Naive thymus-derived CD4-positive, alpha-beta T cell (primary cell): ENCODE results near the gene ZBTB17. TPM values are rescaled to one million over a fixed set of nuclear protein-coding genes. Genes with fewer than 3 reads are reported as not detected.

ENCODE experiments used
- ATAC-seq: fragments of 150-1000 bp; cut with Tn5 transposase; 2 replicates; pipeline ENCODE4 v1.10.0; 2021; ENCODE audit warnings: mild to moderate bottlenecking, moderate library complexity
- CTCF ChIA-PET: fragments of 350-600 bp; sonication (Branson Sonifier 250); formaldehyde crosslinking; loops from one replicate; lab custom pipeline; 2021; ENCODE audit warnings: antibody characterized with exemption; lab: Charles Lee
- POLR2A ChIA-PET: fragments of 350-600 bp; sonication (Branson Sonifier 250); formaldehyde crosslinking; loops from one replicate; lab custom pipeline; 2021; ENCODE audit warnings: antibody characterized with exemption, inconsistent platforms; lab: Charles Lee
- DNase-seq, 9 donors: peaks; one replicate each; pipeline versions ENCODE4 v3.0.0 to v3.0.0-alpha.2; 2020 to 2022; ENCODE audit warnings: mixed read lengths in 1 of 9
- H3K27ac ChIP-seq: one replicate; pipeline ENCODE4 v1.7.0; 2013; ENCODE audit warnings: mild to moderate bottlenecking, low read depth, low read length, moderate library complexity
- H3K27me3 ChIP-seq, 2 donors: one replicate each; pipeline ENCODE4 v1.7.0; 2013; ENCODE audit warnings: low read length in 2 of 2, mild to moderate bottlenecking in 2 of 2, moderate library complexity in 2 of 2; ENCODE audit not compliant: control insufficient read depth in 2 of 2, insufficient read depth in 2 of 2
- H3K36me3 ChIP-seq, 3 experiments: 1 replicate in 2 of 3; 2 replicates in 1 of 3; pipeline ENCODE4 v1.7.0; 2013; ENCODE audit warnings: low read length in 3 of 3, mild to moderate bottlenecking in 3 of 3, moderate library complexity in 1 of 3; ENCODE audit not compliant: insufficient read depth in 3 of 3, control insufficient read depth in 2 of 3
- H3K4me1 ChIP-seq, 2 donors: one replicate each; pipeline ENCODE4 v1.7.0; 2013; ENCODE audit warnings: low read length in 2 of 2, mild to moderate bottlenecking in 2 of 2, moderate library complexity in 1 of 2; ENCODE audit not compliant: control insufficient read depth in 2 of 2, insufficient read depth in 2 of 2
- H3K4me3 ChIP-seq: 2 replicates; pipeline ENCODE4 v1.7.0; 2013; ENCODE audit warnings: mild to moderate bottlenecking, low read length
- H3K9me3 ChIP-seq, 3 experiments: 1 replicate in 2 of 3; 2 replicates in 1 of 3; pipeline ENCODE4 v1.7.0; 2013; ENCODE audit warnings: low read length in 3 of 3; ENCODE audit not compliant: control insufficient read depth in 2 of 3
- H3K27ac Mint-ChIP-seq, 9 donors: one replicate each; pipeline ENCODE4 v1.8.0; 2020 to 2022; ENCODE audit warnings: mixed read lengths in 9 of 9, mild to moderate bottlenecking in 8 of 9, moderate library complexity in 5 of 9, inconsistent platforms in 2 of 9
- H3K27me3 Mint-ChIP-seq, 5 donors: one replicate each; pipeline ENCODE4 v1.8.0; 2021 to 2022; ENCODE audit warnings: mixed read lengths in 5 of 5, mild to moderate bottlenecking in 1 of 5
- H3K36me3 Mint-ChIP-seq, 5 donors: one replicate each; pipeline ENCODE4 v1.8.0; 2020 to 2022; ENCODE audit warnings: mixed read lengths in 5 of 5, mild to moderate bottlenecking in 3 of 5, inconsistent platforms in 1 of 5
- H3K4me1 Mint-ChIP-seq, 7 donors: one replicate each; pipeline ENCODE4 v1.8.0; 2020 to 2022; ENCODE audit warnings: mixed read lengths in 7 of 7, mild to moderate bottlenecking in 3 of 7, inconsistent platforms in 1 of 7
- H3K4me3 Mint-ChIP-seq, 10 donors: one replicate each; pipeline ENCODE4 v1.8.0; 2020 to 2022; ENCODE audit warnings: mild to moderate bottlenecking in 10 of 10, mixed read lengths in 10 of 10, moderate library complexity in 6 of 10, inconsistent platforms in 2 of 10
- H3K9me3 Mint-ChIP-seq, 11 donors: one replicate each; pipeline ENCODE4 v1.8.0; 2020 to 2022; ENCODE audit warnings: mixed read lengths in 11 of 11, mild to moderate bottlenecking in 4 of 11, inconsistent platforms in 1 of 11, moderate library complexity in 1 of 11
- intact Hi-C, 2 donors: fragments of 100-400 bp; cut with micrococcal nuclease; formaldehyde crosslinking; loops; one replicate each; pipeline ENCODE4 v1.15.1; 2023
- polyA plus RNA-seq, 2 donors: library from polyadenylated mRNA; unstranded; fragments of 300-500 nt; fragmentation: Illumina TruSeq; gene quantifications; one replicate each; pipeline ENCODE4 v1.2.3, GENCODE V29; 2021
- total RNA-seq, 6 experiments: library from RNA in 5 of 6; stranded (reverse) in 5 of 6; gene quantifications; 1 replicate in 5 of 6; 2 replicates in 1 of 6; pipeline ENCODE4 v1.2.3 and lab custom pipeline; 2021 to 2026

Gene ZBTB17
- total and polyA plus RNA-seq, 7 experiments from 2014 or later = 11.2 to 85.1 (median 63.5) TPM

DNA sequence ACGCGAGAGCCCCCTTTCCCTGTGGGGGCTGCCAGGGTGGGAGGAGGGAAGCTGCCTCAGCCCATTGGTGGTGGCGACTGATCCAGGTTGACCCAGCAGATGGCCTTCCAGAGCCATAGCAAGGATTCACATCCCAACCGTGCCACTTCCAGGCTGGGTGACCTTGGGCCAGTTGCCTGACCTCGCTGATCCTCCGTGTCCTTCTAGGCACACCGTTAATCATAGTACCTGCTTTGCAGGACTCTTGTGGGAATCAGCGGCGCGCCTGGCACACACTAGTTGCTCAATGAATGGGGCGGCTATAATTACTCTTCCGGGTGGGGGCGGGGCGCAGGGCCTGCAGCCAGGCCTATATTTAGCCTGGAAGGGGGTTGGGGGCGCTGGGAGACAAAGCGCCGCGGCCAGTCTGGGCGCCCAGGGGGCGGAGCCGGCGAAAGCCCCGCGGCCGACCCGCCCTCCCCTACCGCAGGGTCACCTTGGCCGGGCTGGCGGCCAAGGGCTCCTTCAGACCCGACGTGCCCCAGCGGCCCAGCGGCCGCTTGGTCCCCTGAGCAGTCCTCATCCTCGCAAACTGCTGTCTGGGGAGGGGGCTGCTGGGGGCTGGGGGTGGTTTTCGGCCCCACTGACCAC lies 36.8 kb upstream of the ZBTB17 start:
- ATAC-seq (peak; percentile 38), DNase-seq (peak in 6 of 9 donors; percentile 13 to 37 (median 23))
- Mint-ChIP-seq H3K9me3 (peaks cover 0 to 2% (median 0%) of the 10 kb centered on the region in 11 donors), H3K4me1 (peaks cover 0 to 11% (median 5%) of the 10 kb centered on the region in 7 donors), H3K36me3 (no peaks in the 10 kb centered on the region), H3K27ac (peak overlapping the region in 1 of 9 donors; percentile 32), H3K4me3 (peak overlapping the region in 8 of 10 donors; percentile 14 to 66 (median 48)), H3K27me3 (peaks cover 0 to 11% (median 0%) of the 10 kb centered on the region in 5 donors)
- peaks cover 0 to 6% of the 10 kb centered on the region in 2 donors for H3K4me1 ChIP-seq
- ChIA-PET CTCF (interaction anchor here (1.1 kb wide), 1 partner anchor 17 kb away, joined by 4 read pairs; no protein-coding TSS in a partner anchor), POLR2A (no interaction called here)
- H3K9me3 ChIP-seq = no peaks in the 10 kb centered on the region
- H3K4me3 ChIP-seq = peak overlapping the region; percentile 30
- no peaks in the 10 kb centered on the region for H3K27me3 ChIP-seq
- peak overlapping the region; percentile 12 for H3K27ac ChIP-seq
- intact Hi-C loops = no loop called here
- H3K36me3 ChIP-seq = no peaks in the 10 kb centered on the region

DNA sequence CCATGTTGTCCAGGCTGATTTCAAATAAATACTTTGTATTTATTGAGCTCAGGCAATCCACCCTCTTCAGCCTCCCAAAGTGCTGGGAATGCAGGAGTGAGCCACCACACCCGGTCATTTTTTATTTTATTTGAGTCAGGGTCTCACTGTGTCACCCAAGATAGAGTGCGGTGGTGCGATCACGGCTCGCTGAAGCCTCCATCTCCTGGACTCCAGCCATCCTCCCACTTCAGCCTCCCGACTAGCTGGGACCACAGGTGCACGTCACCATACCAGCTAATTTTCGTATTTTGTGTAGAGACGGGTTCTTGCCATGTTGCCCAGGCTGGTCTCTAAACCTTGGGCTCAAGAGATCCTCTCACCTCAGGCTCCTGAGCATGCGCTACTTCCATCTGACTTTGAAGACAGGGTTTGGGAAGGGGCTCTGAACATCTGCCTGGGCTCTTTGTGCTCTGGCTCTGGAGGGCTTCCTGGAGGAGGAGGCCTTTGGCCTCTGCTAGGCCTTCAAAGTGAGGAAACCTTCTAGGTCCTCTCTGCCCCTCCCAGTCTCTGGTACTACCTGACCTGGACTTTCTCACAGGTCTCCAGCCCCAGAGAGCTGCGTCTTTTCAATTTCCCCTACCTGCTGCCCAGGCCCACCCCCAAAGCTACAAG lies 36.2 kb upstream of the ZBTB17 start:
- Histone ChIP-seq H3K4me1 (peaks cover 0 to 6% of the 10 kb centered on the region in 2 donors), H3K27me3 (no peaks in the 10 kb centered on the region), H3K4me3 (no peak overlapping the region), H3K36me3 (no peaks in the 10 kb centered on the region), H3K9me3 (no peaks in the 10 kb centered on the region), H3K27ac (no peak overlapping the region)
- peak overlapping the region in 1 of 9 donors; percentile 32 for H3K27ac Mint-ChIP-seq
- peaks cover 0 to 11% (median 0%) of the 10 kb centered on the region in 5 donors for H3K27me3 Mint-ChIP-seq
- peaks cover 0 to 14% (median 5%) of the 10 kb centered on the region in 7 donors for H3K4me1 Mint-ChIP-seq
- CTCF ChIA-PET = interaction anchor here (0.6 to 1.1 kb wide), 2 partner anchors 17 to 456 kb away, joined by 3 to 4 read pairs; no protein-coding TSS in a partner anchor
- DNase-seq (no peak), ATAC-seq (no peak)
- H3K4me3 Mint-ChIP-seq = peak overlapping the region in 7 of 10 donors; percentile 14 to 66 (median 49)
- intact Hi-C loops = no loop called here
- H3K9me3 Mint-ChIP-seq = peaks cover 0 to 2% (median 0%) of the 10 kb centered on the region in 11 donors
- no peaks in the 10 kb centered on the region for H3K36me3 Mint-ChIP-seq
- POLR2A ChIA-PET = no interaction called here

DNA sequence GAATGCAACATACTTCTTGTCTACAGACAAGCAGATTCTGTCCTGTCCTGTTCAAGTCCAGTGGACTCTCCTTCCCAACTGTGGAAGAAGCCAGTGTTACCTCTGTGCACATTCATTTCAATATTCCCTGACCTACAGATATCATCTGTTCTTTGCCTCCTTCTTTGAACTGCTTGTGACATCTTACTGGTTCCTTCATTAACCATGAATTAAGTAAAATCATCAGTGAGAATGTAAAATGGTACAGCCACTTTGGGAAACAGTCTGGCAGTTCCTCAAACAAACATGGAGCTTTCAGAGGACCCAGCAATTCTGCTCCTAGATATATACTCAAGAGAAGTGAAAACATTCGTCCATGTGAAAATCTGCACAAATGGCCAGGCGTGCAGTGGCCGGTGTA lies 34.9 kb upstream of the ZBTB17 start:
- Histone ChIP-seq H3K27me3 (no peaks in the 10 kb centered on the region), H3K9me3 (no peaks in the 10 kb centered on the region), H3K4me3 (no peak overlapping the region), H3K27ac (no peak overlapping the region), H3K36me3 (no peaks in the 10 kb centered on the region), H3K4me1 (peaks cover 0 to 6% of the 10 kb centered on the region in 2 donors)
- no peak for ATAC-seq
- ChIA-PET CTCF (interaction anchor here (1.0 to 2.2 kb wide), 3 partner anchors 35 to 177 kb away, joined by 4 to 10 read pairs (median 10); no protein-coding TSS in a partner anchor), POLR2A (no interaction called here)
- intact Hi-C loops = no loop called here
- H3K9me3 Mint-ChIP-seq = peaks cover 0 to 2% (median 0%) of the 10 kb centered on the region in 11 donors
- H3K27ac Mint-ChIP-seq = no peak overlapping the region
- peaks cover 0 to 17% (median 0%) of the 10 kb centered on the region in 5 donors for H3K27me3 Mint-ChIP-seq
- no peak for DNase-seq
- no peaks in the 10 kb centered on the region for H3K36me3 Mint-ChIP-seq
- H3K4me3 Mint-ChIP-seq = no peak overlapping the region
- H3K4me1 Mint-ChIP-seq = peaks cover 0 to 21% (median 5%) of the 10 kb centered on the region in 7 donors

DNA sequence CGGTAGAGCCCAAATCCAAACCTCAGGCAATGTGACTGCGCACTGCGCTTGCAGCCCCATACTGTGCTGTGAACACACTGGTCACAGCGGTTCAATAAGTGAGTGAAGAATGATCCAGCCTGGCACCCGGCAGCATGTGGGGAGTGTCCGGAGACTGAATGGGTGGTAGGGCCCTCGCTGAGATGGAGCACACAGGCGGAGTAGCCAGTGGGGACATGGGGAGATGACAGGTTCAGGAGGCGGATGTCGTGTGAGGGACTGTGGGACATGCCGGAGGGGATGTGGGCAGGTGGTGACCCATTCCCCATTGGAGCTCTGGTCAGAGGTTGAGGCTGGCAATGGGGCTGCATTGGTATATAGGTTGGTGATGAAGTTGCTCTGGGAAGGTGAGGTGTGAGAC lies 33.8 kb upstream of the ZBTB17 start:
- Mint-ChIP-seq H3K9me3 (no peaks in the 10 kb centered on the region), H3K27ac (no peak overlapping the region), H3K36me3 (no peaks in the 10 kb centered on the region), H3K4me3 (no peak overlapping the region), H3K27me3 (peaks cover 0 to 17% (median 0%) of the 10 kb centered on the region in 5 donors), H3K4me1 (peaks cover 0 to 21% (median 5%) of the 10 kb centered on the region in 7 donors)
- Histone ChIP-seq H3K36me3 (no peaks in the 10 kb centered on the region), H3K9me3 (no peaks in the 10 kb centered on the region), H3K27ac (no peak overlapping the region), H3K27me3 (no peaks in the 10 kb centered on the region), H3K4me1 (peaks cover 0 to 6% of the 10 kb centered on the region in 2 donors), H3K4me3 (no peak overlapping the region)
- ChIA-PET POLR2A (no interaction called here), CTCF (interaction anchor here (1.0 to 2.2 kb wide), 6 partner anchors 36 to 353 kb away, joined by 3 to 10 read pairs (median 4); no protein-coding TSS in a partner anchor)
- intact Hi-C loops = loop anchor here (1.0 to 5.0 kb wide), 6 partner anchors 47 to 354 kb away; no protein-coding TSS in a partner anchor
- ATAC-seq (no peak), DNase-seq (no peak)

DNA sequence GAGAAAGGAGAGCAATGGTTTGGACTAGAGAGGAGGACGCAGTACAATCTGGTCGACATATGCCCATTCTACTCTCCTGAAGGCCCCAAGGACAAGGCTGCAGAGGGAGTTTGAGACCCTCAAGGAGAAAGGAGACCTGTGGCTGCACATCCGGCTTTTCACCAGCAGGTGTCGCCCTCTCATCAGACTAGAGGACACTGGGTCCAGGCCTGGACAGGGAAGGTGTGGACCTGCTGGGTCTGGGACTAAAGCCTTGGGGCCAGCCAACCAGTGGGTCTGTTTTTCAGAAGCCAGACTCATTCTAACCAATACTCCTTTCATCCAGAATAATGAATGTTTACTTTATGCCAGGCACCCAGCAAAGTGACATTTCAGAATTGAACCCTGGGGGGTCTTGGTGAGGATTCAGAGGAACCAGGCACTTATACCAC lies 33.1 kb upstream of the ZBTB17 start:
- peak; percentile 33 to 74 (median 54) for DNase-seq
- H3K36me3 ChIP-seq = no peaks in the 10 kb centered on the region
- Mint-ChIP-seq H3K4me1 (peaks cover 0 to 21% (median 5%) of the 10 kb centered on the region in 7 donors), H3K9me3 (no peaks in the 10 kb centered on the region), H3K27me3 (peaks cover 0 to 17% (median 0%) of the 10 kb centered on the region in 5 donors), H3K36me3 (no peaks in the 10 kb centered on the region), H3K4me3 (no peak overlapping the region), H3K27ac (no peak overlapping the region)
- no peak overlapping the region for H3K4me3 ChIP-seq
- no peaks in the 10 kb centered on the region for H3K27me3 ChIP-seq
- POLR2A ChIA-PET = no interaction called here
- no peak overlapping the region for H3K27ac ChIP-seq
- CTCF ChIA-PET = interaction anchor here (1.0 to 2.2 kb wide), 5 partner anchors 37 to 354 kb away, joined by 3 to 10 read pairs (median 3); no protein-coding TSS in a partner anchor
- H3K9me3 ChIP-seq = no peaks in the 10 kb centered on the region
- peaks cover 0 to 6% of the 10 kb centered on the region in 2 donors for H3K4me1 ChIP-seq
- intact Hi-C loops = loop anchor here (1.0 to 5.0 kb wide), 6 partner anchors 47 to 354 kb away; no protein-coding TSS in a partner anchor
- ATAC-seq = peak; percentile 73

- no peaks in the 10 kb centered on the region for H3K36me3 Mint-ChIP-seq
- DNase-seq = no peak
- H3K9me3 Mint-ChIP-seq = no peaks in the 10 kb centered on the region
- H3K4me1 ChIP-seq = peaks cover 0 to 6% of the 10 kb centered on the region in 2 donors
- ATAC-seq = no peak
- H3K27me3 ChIP-seq = no peaks in the 10 kb centered on the region
- H3K9me3 ChIP-seq = no peaks in the 10 kb centered on the region
- H3K36me3 ChIP-seq = no peaks in the 10 kb centered on the region
- H3K27ac Mint-ChIP-seq = no peak overlapping the region
- H3K4me3 Mint-ChIP-seq = no peak overlapping the region
- ChIA-PET POLR2A (interaction anchor here (0.6 to 0.7 kb wide), 2 partner anchors 9 to 35 kb away, joined by 3 read pairs; no protein-coding TSS in a partner anchor), CTCF (interaction anchor here (1.1 to 1.8 kb wide), 3 partner anchors 32 to 49 kb away, joined by 3 to 5 read pairs (median 4); partner anchors contain the start of gene ZBTB17)
- intact Hi-C loops = loop anchor here (5.0 kb wide), 2 partner anchors 216 to 234 kb away; no protein-coding TSS in a partner anchor
- no peak overlapping the region for H3K4me3 ChIP-seq
- H3K27ac ChIP-seq = no peak overlapping the region
- peaks cover 0 to 19% (median 5%) of the 10 kb centered on the region in 7 donors for H3K4me1 Mint-ChIP-seq
- peaks cover 0 to 17% (median 0%) of the 10 kb centered on the region in 5 donors for H3K27me3 Mint-ChIP-seq
Measured at GRCh38 chr1:16007671-16008341, 31.9 kb upstream of the ZBTB17 start.
